ENCODE results near the gene CASTOR2.
"Not testable (repeated sequence)": the region's sequence is repeated elsewhere in the genome, so short reads cannot be mapped to it uniquely, and the experiment has no call there.

DNA sequence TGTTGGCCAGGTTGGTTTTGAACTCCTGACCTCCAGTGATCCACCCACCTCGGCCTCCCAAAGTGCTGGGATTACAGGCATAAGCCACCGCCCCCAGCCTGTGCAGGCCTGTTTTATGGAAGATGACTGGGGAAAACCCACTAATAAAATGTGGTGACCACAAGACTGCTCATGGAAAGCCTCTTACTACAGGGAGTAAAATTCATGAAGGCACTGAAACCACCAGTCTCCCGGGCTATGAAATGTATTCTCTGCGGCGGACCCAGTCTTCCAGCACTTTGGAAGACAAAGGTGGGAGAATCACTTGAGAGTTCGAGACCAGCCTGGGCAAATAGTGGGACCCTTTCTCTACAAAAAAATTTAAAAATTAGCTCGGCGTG, 109.7 kb downstream of the CASTOR2 start:
- TF ChIP-seq, protein P1, sequence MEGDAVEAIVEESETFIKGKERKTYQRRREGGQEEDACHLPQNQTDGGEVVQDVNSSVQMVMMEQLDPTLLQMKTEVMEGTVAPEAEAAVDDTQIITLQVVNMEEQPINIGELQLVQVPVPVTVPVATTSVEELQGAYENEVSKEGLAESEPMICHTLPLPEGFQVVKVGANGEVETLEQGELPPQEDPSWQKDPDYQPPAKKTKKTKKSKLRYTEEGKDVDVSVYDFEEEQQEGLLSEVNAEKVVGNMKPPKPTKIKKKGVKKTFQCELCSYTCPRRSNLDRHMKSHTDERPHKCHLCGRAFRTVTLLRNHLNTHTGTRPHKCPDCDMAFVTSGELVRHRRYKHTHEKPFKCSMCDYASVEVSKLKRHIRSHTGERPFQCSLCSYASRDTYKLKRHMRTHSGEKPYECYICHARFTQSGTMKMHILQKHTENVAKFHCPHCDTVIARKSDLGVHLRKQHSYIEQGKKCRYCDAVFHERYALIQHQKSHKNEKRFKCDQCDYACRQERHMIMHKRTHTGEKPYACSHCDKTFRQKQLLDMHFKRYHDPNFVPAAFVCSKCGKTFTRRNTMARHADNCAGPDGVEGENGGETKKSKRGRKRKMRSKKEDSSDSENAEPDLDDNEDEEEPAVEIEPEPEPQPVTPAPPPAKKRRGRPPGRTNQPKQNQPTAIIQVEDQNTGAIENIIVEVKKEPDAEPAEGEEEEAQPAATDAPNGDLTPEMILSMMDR (conservative IDR thresholded peaks at IDR 0.05; ENCODE audit: low read length), result not testable (repeated sequence)
- not testable (repeated sequence) for TF ChIP-seq EZH2phosphoT487 (IDR thresholded peaks at IDR 0.05; ENCODE audit: borderline replicate concordance)

Measured in Loucy (cell line).